ENCODE data around the gene SNRPA. TPM values are rescaled to one million over a fixed set of nuclear protein-coding genes. Genes with fewer than 3 reads are reported as not detected.

Gene SNRPA
- total and polyA plus RNA-seq, 7 donors, result 19.2 to 76.1 (median 52.3) TPM

DNA sequence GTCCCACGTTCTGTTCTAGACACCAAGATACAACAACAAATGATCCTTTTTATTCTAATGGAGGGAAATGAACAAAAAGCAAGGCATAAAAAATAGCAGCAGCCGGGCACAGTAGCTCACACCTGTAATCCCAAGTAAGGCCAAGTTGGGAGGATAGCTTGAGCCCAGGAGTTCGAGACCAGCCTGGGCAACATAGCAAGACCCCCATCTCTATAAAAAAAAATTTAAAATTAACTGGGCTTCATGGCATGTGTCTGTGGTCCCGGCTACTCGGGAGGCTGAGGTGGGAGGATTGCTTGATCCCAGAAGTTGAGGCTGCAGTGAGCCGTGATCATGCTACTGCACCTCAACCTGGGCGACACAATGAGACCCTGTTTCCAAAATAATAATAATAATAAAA, 25.4 kb downstream of the SNRPA start:
- WGBS, 2 donors, result 82% methylated on average over 7 of the region's 7 CpGs
- no peak for TF ChIP-seq EP300 (IDR thresholded peaks at IDR 0.05)
- H3K27ac ChIP-seq, result peak overlapping the region in 3 of 4 donors; percentile 95 to 99 (median 97)
- peaks cover 0 to 22% (median 14%) of the 10 kb centered on the region in 4 donors for H3K4me1 ChIP-seq
- DNase-seq, result no peak
- H3K4me3 ChIP-seq, result no peak overlapping the region
- intact Hi-C loops (cut with DNase I), result no loop called here
- no peaks in the 10 kb centered on the region for H3K36me3 ChIP-seq
- H3K9me3 ChIP-seq, result no peaks in the 10 kb centered on the region
- H3K27me3 ChIP-seq, result no peaks in the 10 kb centered on the region

DNA sequence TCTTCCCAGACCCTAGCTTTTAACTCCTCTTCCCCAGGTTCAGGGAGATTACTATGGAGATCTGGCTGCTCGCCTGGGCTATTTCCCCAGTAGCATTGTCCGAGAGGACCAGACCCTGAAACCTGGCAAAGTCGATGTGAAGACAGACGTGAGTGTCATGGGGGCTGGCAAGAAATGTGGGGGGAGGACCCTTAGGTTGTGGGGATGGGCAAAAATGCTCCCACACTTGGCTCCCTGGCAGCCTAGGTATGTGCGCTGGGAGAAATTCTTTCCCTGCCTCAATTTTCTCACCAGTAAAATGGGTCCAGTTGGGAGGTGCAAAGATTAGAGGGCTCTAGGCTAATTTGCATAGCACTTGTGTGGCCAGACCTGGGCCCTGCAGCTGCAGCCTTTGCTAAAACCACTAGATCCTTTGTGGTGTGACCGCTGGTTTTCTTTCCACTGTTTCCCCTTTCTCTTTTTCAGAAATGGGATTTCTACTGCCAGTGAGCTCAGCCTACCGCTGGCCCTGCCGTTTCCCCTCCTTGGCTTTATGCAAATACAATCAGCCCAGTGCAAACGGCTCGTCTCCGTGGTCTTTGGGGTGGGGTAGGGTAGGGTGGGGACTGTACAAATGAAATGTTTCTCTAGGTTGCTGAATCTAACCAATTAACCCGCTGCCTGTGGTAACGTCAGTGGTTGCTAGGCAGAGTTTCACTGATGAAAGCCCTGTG, 26.1 kb downstream of the SNRPA start:
- Histone ChIP-seq H3K36me3 (no peaks in the 10 kb centered on the region), H3K27ac (peak overlapping the region; percentile 94 to 99 (median 96)), H3K27me3 (no peaks in the 10 kb centered on the region), H3K4me3 (peak overlapping the region; percentile 63 to 80 (median 68)), H3K9me3 (no peaks in the 10 kb centered on the region), H3K4me1 (peaks cover 0 to 22% (median 14%) of the 10 kb centered on the region in 4 donors)
- TF ChIP-seq POLR2A (IDR thresholded peaks at IDR 0.05) (peak in 1 of 2 donors; percentile 6), POLR2AphosphoS5 (IDR thresholded peaks at IDR 0.05) (peak in 1 of 4 donors; percentile 22), EP300 (IDR thresholded peaks at IDR 0.05) (no peak)
- TF ChIP-seq, protein P1, sequence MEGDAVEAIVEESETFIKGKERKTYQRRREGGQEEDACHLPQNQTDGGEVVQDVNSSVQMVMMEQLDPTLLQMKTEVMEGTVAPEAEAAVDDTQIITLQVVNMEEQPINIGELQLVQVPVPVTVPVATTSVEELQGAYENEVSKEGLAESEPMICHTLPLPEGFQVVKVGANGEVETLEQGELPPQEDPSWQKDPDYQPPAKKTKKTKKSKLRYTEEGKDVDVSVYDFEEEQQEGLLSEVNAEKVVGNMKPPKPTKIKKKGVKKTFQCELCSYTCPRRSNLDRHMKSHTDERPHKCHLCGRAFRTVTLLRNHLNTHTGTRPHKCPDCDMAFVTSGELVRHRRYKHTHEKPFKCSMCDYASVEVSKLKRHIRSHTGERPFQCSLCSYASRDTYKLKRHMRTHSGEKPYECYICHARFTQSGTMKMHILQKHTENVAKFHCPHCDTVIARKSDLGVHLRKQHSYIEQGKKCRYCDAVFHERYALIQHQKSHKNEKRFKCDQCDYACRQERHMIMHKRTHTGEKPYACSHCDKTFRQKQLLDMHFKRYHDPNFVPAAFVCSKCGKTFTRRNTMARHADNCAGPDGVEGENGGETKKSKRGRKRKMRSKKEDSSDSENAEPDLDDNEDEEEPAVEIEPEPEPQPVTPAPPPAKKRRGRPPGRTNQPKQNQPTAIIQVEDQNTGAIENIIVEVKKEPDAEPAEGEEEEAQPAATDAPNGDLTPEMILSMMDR (IDR thresholded peaks at IDR 0.05), result no peak
- peak; percentile 95 for DNase-seq
- 13 to 19% methylated on average over 13 of the region's 13 CpGs for WGBS, 2 donors
- intact Hi-C loops (cut with DNase I), result no loop called here

DNA sequence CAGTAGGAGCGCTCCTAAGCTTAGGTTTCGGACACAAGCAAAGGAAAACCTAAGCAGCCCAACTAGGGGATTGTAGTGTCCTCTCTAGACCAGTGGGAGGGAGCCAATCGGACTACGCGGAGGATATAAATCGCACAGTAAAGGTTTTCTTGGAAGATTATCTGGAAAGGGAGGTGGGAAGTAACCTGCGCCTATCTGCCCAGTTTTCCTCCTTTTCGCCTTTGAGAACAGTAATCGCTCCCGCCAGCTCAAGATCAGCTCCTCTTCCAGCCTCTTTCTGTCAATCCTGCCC, 26.6 kb downstream of the SNRPA start:
- Histone ChIP-seq H3K36me3 (no peaks in the 10 kb centered on the region), H3K27ac (peak overlapping the region; percentile 94 to 99 (median 96)), H3K27me3 (no peaks in the 10 kb centered on the region), H3K4me1 (peaks cover 0 to 22% (median 14%) of the 10 kb centered on the region in 4 donors), H3K9me3 (no peaks in the 10 kb centered on the region), H3K4me3 (peak overlapping the region; percentile 63 to 80 (median 68))
- TF ChIP-seq POLR2AphosphoS5 (IDR thresholded peaks at IDR 0.05), result no peak
- TF ChIP-seq, protein P1 (IDR thresholded peaks at IDR 0.05), result peak in 1 of 4 experiments; percentile 15
- intact Hi-C loops (cut with DNase I), result no loop called here
- 0% methylated on average over 10 of the region's 10 CpGs for WGBS, 2 donors
- DNase-seq, result no peak

DNA sequence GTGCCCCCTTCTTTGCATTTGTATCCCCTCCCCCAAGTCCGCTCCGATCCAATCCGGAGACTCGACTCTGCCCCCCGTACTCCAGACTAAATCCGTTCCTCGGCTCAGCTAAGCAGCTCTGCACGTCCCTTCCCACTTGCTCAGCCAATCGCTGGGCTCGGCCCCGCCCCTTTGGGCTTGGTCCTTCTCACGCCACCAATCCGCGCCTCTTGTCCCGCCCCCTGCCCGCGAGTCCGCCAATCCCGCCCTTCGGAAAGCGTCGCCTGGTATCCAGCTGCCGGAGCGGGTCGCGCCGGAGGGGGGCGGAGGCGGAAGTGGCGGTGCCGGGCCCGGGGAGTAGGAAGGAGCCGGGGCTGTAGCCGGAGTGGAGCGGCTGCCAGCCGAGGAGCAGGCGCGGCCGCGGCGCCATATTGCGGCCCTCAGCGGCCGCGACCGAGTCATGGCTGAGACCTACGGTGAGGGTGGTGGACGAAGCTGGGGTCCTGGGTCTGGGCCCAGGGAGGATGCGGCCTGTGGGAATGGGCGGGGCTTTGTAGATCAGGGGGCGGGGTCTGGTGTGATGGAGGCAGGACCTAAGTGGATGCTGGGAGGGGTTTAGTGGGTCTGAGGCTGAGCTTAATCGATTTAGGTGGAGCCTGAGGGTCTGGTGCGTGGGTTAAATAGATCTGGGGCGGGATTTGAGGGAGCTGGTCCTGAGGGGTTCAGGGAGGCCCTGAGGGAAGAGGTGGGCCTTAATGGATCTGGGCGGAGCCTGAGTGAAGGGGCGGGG, 27.1 kb downstream of the SNRPA start, which contains the start of gene RAB4B:
Gene RAB4B, plus strand, starts transcription at position 311 of the 769 bp plus-strand sequence. Its CDS starts 129 bp downstream, at position 440.
- H3K9me3 ChIP-seq, result no peaks in the 10 kb centered on the region
- H3K27ac ChIP-seq, result peak within 1 kb of the TSS; percentile 94 to 99 (median 96)
- DNase-seq, result peak; percentile 100
- intact Hi-C loops (cut with DNase I), result loop anchor here (2.0 kb wide), 2 partner anchors 21 to 41 kb away; partner anchors contain the start of gene EGLN2
- no peaks in the 10 kb centered on the region for H3K36me3 ChIP-seq
- 1% methylated on average over 56 of the region's 56 CpGs for WGBS, 2 donors
- TF ChIP-seq POLR2AphosphoS5 (IDR thresholded peaks at IDR 0.05), result peak; percentile 50 to 93 (median 88)
- TF ChIP-seq EP300 (IDR thresholded peaks at IDR 0.05), result no peak
- TF ChIP-seq, protein P1 (IDR thresholded peaks at IDR 0.05), result no peak
- TF ChIP-seq POLR2A (IDR thresholded peaks at IDR 0.05), result peak; percentile 17 to 87
- H3K4me1 ChIP-seq, result peaks cover 0 to 22% (median 14%) of the 10 kb centered on the region in 4 donors
- H3K4me3 ChIP-seq, result peak within 1 kb of the TSS; percentile 63 to 80 (median 68)
- no peaks in the 10 kb centered on the region for H3K27me3 ChIP-seq

DNA sequence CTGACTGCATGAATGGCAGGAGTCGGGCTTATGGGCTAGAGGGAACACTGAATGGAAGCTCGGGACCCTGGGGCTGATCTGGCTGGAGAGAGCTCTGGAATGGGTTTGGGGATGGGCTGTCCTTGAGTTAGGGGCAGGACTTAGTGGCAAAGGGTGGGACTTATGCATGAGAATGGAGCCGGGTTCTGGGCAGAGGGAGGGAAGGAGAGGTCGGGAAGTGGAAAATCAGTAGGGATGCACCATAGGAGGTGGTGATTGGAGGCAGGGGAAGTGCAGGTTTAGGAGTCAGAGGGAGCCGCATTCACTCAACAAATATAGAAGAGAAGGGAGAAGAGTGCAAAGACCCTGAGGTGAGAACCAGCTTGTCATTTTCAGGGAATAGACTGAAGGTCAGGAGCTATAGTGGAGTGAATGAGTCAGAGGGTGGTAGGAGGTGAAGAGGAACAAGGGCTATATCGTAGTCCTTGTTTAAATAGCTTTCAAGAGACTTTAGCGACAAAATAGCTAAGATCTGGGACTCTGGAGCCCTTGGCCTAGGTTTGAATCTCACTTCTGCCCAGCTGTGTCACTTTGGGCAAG, 27.8 kb downstream of the SNRPA start:
- Histone ChIP-seq H3K4me3 (peak overlapping the region; percentile 63 to 80 (median 68)), H3K27me3 (no peaks in the 10 kb centered on the region), H3K4me1 (peaks cover 0 to 22% (median 14%) of the 10 kb centered on the region in 4 donors), H3K9me3 (no peaks in the 10 kb centered on the region), H3K27ac (peak overlapping the region; percentile 94 to 99 (median 96)), H3K36me3 (peaks cover 0 to 3% (median 0%) of the 10 kb centered on the region in 4 donors)
- no peak for TF ChIP-seq POLR2AphosphoS5 (IDR thresholded peaks at IDR 0.05)
- TF ChIP-seq EP300 (IDR thresholded peaks at IDR 0.05), result no peak
- TF ChIP-seq, protein P1 (IDR thresholded peaks at IDR 0.05), result no peak
- TF ChIP-seq POLR2A (IDR thresholded peaks at IDR 0.05), result no peak
- intact Hi-C loops (cut with DNase I), result loop anchor here (2.0 kb wide), 2 partner anchors 20 to 40 kb away; partner anchors contain the start of gene EGLN2
- 15 to 16% methylated on average over 7 of the region's 7 CpGs for WGBS, 2 donors
- DNase-seq, result no peak
